Keratinocyte (primary cell): ENCODE measurements around the gene KLRG1.

Experiments
- CTCF ChIP-seq, 3 experiments: IDR thresholded peaks in 1 of 3; conservative IDR thresholded peaks in 1 of 3; optimal IDR thresholded peaks in 1 of 3; 2 replicates in 2 of 3; 3 replicates in 1 of 3; pipeline versions ENCODE3 to v1.5.1; 2011; ENCODE audit warnings: low read length in 3 of 3, mild to moderate bottlenecking in 3 of 3, moderate library complexity in 2 of 3, control low read depth in 1 of 3, inconsistent platforms in 1 of 3; ENCODE audit not compliant: insufficient read depth in 2 of 3; ENCODE audit errors: extremely low read depth in 1 of 3
- EZH2 ChIP-seq: IDR thresholded peaks from one replicate; pipeline ENCODE4 v1.6.1; 2012; ENCODE audit warnings: inconsistent platforms, mild to moderate bottlenecking, low read length, moderate library complexity

- no peak for TF ChIP-seq CTCF (optimal IDR thresholded peaks at IDR 0.05 in 1 of 3, IDR thresholded peaks at IDR 0.05 in 1 of 3, conservative IDR thresholded peaks at IDR 0.05 in 1 of 3; ENCODE audit: extremely low read depth in 1 of 3, insufficient read depth in 2 of 3, low read length in 3 of 3)
- TF ChIP-seq EZH2 = no peak
Observed at GRCh38 chr12:8987685-8988084, 1.7 kb upstream of the KLRG1 start.
